H7 (cell line): ENCODE data around the gene AFMID. TPM values are rescaled to one million over a fixed set of nuclear protein-coding genes. Genes with fewer than 3 reads are reported as not detected.
"Not testable (repeated sequence)": the region's sequence is repeated elsewhere in the genome, so short reads cannot be mapped to it uniquely, and the experiment has no call there.

Source experiments
- DNase-seq: peaks from one replicate; pipeline ENCODE4 v3.0.0; 2012
- H3K27me3 ChIP-seq: 2 replicates; pipeline ENCODE4 v1.6.0; 2011; ENCODE audit warnings: mild to moderate bottlenecking, low read length; ENCODE audit not compliant: control insufficient read depth, insufficient read depth
- H3K36me3 ChIP-seq: replicated peaks from 2 replicates; pipeline ENCODE4 v1.5.1; 2011; ENCODE audit warnings: low read length; ENCODE audit not compliant: control insufficient read depth, insufficient read depth
- H3K4me3 ChIP-seq: 2 replicates; pipeline ENCODE4 v1.5.1; 2011; ENCODE audit warnings: low read depth, mild to moderate bottlenecking, control low read depth, low read length, moderate library complexity; ENCODE audit not compliant: insufficient read depth
- total RNA-seq: library from RNA; depleted of rRNA; stranded (reverse); fragments of >200 nt; shearing (Covaris generic); gene quantifications from 2 replicates; pipeline ENCODE4 v1.2.3, GENCODE V29; 2014

The AFMID gene
- total RNA-seq, 1 experiment from 2014 or later: 36.4 TPM

GRCh38 chr17:78168903-78169793 lies 18.0 kb upstream of the AFMID start:
- DNase-seq: peak; percentile 90
- H3K36me3 ChIP-seq: peaks cover 4% of the 10 kb centered on the region
- no peaks in the 10 kb centered on the region for H3K27me3 ChIP-seq
- peak overlapping the region; percentile 59 for H3K4me3 ChIP-seq

DNA sequence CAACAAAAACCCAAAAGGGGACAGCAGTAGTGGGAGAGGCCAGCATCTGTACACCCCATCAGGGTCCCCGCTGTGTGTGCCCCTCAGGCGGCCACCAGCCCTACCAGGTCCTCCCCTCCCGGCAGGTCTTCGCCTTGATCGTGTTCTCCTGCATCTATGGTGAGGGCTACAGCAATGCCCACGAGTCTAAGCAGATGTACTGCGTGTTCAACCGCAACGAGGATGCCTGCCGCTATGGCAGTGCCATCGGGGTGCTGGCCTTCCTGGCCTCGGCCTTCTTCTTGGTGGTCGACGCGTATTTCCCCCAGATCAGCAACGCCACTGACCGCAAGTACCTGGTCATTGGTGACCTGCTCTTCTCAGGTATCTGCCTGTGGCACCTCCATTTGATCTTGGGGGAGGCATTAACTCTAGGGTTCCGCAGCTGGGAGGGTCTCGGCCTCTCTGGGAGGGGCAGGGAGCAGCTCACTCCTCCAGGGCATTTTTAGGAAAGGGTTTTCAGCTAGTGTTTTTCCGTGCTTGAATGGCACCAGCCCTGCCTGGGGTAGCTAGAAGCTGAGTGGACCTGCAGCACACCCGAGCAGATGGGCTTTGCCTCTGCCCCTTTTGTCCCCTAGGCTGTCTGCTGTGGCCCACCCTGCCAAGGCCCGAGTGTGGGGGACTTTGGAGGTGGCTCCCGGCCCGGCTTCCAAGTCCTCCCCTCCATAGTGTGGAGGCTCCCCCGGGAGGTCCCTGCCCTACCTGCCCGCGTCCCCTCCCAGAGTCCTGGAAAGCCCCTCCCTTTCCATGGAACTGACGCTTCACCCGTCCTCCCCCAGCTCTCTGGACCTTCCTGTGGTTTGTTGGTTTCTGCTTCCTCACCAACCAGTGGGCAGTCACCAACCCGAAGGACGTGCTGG lies 16.2 kb upstream of the AFMID start:
- peaks cover 10% of the 10 kb centered on the region for H3K36me3 ChIP-seq
- DNase-seq: peak; percentile 67
- no peak overlapping the region for H3K4me3 ChIP-seq
- H3K27me3 ChIP-seq: no peaks in the 10 kb centered on the region

GRCh38 chr17:78171591-78172248 lies 15.4 kb upstream of the AFMID start:
- peaks cover 13% of the 10 kb centered on the region for H3K36me3 ChIP-seq
- not testable (repeated sequence) for H3K27me3 ChIP-seq, H3K4me3 ChIP-seq
- DNase-seq: peak; percentile 43

GRCh38 chr17:78172249-78173051 lies 14.7 kb upstream of the AFMID start:
- Histone ChIP-seq H3K4me3 (no peak overlapping the region), H3K36me3 (peaks cover 13% of the 10 kb centered on the region)
- peak; percentile 71 for DNase-seq

DNA sequence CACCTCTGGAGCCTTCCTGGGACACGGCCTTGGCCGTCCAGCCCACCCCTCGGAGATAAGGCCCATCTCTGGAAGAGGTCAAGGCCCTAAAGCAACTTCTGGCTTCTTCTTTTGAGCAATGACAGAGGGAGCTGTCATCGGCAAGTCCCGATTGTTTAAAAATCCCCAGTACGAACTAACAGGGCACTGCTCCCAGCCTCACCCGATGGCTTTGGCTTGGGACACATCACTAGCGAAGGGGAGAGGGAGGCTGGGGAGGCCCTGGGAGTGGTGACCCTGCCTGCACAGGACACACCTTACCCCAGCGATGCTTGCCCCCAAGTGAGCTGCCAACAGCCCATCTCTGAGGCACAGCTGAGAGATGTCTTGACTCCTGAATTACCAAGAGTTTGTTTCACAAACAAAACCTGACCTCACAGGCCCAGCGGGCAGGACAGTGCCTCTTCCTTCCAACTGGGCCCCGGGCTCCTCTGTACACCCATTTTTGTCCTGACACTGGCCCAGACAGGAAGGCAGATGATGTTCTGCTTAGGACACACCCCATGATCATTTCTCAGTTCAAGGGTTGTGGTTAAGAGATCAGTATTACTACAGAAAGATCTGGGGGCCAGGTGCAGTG lies 14.0 kb upstream of the AFMID start:
- Histone ChIP-seq H3K27me3 (no peaks in the 10 kb centered on the region), H3K36me3 (peaks cover 14% of the 10 kb centered on the region), H3K4me3 (no peak overlapping the region)
- peak; percentile 56 for DNase-seq

More at GRCh38 chr17:78172249-78173051, 14.7 kb upstream of the AFMID start:
- no peaks in the 10 kb centered on the region for H3K27me3 ChIP-seq

GRCh38 chr17:78174346-78174869 lies 12.8 kb upstream of the AFMID start:
- Histone ChIP-seq H3K36me3 (peaks cover 23% of the 10 kb centered on the region), H3K4me3 (no peak overlapping the region), H3K27me3 (no peaks in the 10 kb centered on the region)
- DNase-seq: peak; percentile 54

GRCh38 chr17:78174870-78175642 lies 12.1 kb upstream of the AFMID start:
- no peak overlapping the region for H3K4me3 ChIP-seq
- peak; percentile 85 for DNase-seq
- H3K36me3 ChIP-seq: peaks cover 27% of the 10 kb centered on the region
- H3K27me3 ChIP-seq: no peaks in the 10 kb centered on the region

DNA sequence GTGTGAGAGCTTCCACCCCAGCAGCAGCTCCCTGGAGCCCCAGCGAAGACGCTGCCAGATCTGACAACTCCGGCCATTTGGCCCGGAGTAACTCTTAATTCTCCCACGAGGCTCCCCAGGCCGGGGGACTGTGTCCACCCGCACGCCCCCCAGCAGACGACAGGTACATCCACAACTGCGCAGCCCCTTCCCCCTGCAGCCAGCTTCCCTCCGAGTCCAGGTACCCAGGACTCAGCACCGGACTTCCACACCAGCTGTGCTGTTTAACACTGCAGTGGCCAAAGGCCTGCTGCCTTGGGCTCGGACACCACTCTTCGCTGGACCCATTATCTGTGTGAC lies 11.6 kb upstream of the AFMID start:
- Histone ChIP-seq H3K36me3 (peaks cover 29% of the 10 kb centered on the region), H3K4me3 (no peak overlapping the region), H3K27me3 (no peaks in the 10 kb centered on the region)
- DNase-seq: peak; percentile 37

DNA sequence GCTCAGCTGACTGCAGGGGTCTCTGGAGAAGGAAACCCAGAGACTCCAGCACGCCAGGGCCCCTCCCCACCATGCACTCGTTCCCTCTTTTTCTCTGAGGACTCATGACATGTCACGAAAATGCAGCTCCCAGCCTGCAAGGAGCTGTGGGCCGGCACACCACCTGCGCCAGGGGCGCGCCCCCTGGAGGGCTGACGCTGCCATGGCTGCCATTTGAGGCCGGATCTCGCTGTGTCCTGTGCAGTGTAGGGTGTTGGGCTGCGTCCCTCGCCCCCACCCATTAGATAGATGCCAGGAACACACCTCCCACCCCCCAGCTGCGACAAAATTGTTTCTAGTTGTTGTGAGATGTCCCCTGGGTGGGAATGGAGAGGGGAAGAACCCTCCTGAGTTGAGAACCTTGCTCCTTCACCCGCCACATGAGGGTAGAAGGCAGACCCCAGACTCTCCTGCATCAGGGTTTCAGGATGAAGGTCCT lies 10.6 kb upstream of the AFMID start:
- Histone ChIP-seq H3K4me3 (no peak overlapping the region), H3K36me3 (peaks cover 32% of the 10 kb centered on the region), H3K27me3 (no peaks in the 10 kb centered on the region)
- DNase-seq: peak; percentile 93

DNA sequence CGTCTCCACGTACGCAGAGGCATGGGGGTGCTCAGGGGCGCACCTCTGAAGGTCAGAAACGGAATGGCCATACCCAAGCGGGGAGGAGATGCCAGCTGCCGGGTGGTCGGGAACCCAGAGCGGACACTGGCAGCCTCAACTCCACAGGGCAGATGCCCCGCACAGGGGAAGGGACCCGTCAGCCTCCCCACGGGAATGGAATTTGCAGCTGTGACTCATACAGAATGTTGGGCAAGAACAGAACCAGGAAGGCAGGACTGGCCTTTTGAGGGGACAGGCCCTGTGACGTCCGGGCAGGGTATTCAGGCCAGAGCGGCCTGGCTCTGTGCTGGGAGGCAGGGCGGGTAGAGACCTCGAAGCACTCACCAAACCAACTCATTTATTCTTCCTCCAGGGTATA lies 7.8 kb upstream of the AFMID start:
- no peak overlapping the region for H3K4me3 ChIP-seq
- H3K27me3 ChIP-seq: no peaks in the 10 kb centered on the region
- peaks cover 42% of the 10 kb centered on the region for H3K36me3 ChIP-seq
- no peak for DNase-seq

GRCh38 chr17:78180083-78180482 lies 7.1 kb upstream of the AFMID start:
- H3K4me3 ChIP-seq: no peak overlapping the region
- no peaks in the 10 kb centered on the region for H3K27me3 ChIP-seq
- DNase-seq: no peak
- peaks cover 48% of the 10 kb centered on the region for H3K36me3 ChIP-seq

DNA sequence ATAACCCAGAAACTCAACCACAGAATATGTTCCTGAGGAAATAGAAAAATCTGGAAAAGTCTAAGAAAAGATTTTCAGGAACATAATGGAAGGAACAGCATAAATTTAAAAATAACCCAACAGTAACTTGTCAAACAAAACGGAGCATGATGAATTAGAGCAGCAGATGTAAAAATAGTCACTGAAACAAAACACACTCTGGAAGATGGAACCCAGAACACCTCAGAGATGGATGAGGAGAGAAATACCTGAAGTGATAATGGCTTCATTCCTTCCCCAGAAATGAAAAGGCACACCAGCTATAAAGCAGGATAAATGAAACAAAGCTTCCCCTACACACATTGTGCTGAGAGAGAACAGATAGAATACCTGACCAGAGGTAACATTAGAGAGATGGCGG lies 6.7 kb upstream of the AFMID start:
- Histone ChIP-seq H3K4me3 (no peak overlapping the region), H3K27me3 (no peaks in the 10 kb centered on the region), H3K36me3 (peaks cover 49% of the 10 kb centered on the region)
- no peak for DNase-seq

DNA sequence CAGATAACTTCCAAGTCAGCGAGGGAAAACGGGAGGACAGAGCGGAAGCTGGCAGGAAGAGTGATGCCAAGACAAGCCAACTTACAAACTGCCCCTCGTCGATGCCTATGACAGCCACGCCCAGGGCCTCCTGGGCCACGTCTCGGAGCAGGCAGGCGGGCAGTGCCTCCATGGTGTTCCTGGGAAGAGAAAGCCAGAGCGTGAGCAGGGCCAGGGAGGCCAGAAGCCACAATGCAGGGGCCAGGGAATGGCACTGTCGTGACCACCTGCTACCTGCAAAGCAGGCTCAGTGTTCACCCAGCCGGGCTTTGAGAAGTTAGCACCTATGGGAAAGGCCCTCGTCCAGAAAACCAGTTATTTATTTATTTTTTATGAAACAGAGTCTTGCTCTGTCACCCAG lies 4.7 kb upstream of the AFMID start:
- Histone ChIP-seq H3K27me3 (no peaks in the 10 kb centered on the region), H3K4me3 (no peak overlapping the region), H3K36me3 (peaks cover 46% of the 10 kb centered on the region)
- DNase-seq: no peak
